ENCODE data around the gene PITPNM1.
"Not testable (repeated sequence)": the region's sequence is repeated elsewhere in the genome, so short reads cannot be mapped to it uniquely, and the experiment has no call there.

The PITPNM1 gene

DNA sequence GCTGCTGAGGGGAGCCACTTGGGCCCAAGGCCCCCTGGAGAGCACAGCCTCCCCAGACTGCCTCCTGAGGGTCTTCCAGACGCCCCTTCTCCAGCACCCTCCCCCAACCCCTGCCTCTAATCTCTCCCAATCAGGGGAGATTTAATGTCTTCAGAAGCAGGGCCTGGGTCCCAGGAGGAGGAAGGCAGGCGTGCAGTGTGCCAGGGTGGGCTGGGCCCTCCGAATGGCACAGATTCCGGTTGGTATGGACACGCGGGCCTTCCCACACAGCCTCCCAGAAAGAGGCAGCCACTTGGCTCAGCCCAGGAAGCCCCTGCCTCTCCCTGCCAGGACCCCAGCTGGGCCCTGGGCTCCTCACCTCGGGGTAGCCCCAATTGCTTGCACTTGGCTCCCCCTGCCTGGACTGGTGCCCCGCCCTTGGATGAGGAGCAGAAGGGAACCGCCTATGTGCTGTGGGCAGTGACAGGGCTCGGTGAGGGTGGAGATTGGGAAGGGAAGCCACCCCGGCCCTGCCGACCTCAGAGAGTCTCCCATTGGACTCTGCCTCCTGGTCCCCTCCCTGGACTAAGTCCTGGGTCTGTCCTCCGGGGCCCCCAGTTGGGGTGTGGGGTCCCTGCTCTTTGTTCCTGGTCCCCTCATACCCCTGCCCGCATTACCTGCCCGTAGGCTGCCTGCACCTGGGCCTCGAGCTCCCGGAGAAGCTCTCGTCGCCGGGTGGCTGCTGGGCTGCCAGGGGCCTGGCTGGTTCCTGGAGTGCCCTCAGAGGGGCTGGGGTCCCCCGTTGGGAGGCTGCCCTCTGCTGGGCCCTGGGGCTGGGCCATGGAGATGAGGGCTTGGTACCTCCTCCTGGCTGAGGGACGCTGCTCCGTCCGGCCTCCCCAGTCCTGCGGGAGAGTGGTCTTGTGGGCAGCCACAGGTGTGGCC is 18.7 kb upstream of the PITPNM1 start:
- DNase-seq (ENCODE audit: low read depth in 2 of 2) = no peak

DNA sequence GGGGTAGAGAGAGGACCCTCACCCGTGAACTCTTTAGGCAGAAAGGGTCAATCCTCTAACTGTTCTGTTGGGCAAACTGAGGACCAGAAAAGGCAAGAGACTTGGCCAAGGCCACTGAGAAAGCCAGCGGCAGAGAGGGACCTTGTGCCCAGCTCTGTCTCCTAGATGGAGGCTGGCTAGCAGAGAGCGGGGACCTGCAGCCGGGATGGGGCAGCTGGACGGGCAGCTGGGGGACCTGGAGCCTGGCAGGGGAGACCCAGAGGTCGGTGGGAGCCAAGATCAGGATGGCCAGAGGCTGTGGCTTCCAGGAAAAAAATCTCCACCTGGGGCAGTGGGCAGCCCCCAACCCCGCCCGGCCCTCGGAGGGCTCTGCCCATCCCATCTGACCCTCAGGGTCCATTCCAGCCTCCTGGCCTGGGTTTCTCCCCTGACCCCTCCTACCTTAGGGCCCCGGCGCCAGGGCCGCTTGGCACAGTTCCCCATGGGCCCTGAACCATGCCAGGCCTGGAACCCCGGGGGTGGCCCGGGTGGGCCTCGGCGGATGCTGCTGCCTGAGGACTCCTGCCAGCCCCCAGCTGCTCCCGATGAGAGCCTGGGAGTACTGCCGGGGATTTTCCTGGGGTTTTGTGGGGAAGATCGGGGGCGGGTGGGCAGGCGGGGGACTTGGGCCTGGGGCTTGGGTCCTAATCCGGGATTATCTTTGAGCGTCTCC is 17.8 kb upstream of the PITPNM1 start, which contains the start of gene CABP2:
TSS of gene CABP2 (minus strand) at position 603 of the 712 bp plus-strand sequence. CDS start at position 483, 120 bp downstream.
- DNase-seq (ENCODE audit: low read depth in 2 of 2) = no peak

DNA sequence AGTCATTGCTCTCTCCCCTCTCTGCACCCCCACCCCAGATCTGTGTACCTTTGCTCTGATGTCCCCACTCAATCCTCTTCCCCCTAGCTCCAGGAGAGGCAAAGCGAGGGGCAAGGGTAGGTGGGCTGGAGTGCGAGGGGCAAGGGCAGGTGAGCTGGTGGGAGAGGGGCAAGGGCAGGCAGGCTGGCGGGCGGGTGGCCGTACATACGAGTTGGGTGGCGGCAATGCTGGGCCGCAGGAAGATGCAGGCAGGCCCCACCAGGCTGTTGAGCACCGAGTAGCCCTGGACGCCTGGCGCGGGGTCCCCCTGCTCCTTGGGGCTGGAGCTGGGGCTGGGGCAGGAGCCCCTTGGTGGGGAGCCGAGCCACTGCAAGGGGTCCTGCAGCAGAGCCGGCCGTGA is 17.2 kb upstream of the PITPNM1 start:
- no peak for DNase-seq (ENCODE audit: low read depth in 2 of 2)

DNA sequence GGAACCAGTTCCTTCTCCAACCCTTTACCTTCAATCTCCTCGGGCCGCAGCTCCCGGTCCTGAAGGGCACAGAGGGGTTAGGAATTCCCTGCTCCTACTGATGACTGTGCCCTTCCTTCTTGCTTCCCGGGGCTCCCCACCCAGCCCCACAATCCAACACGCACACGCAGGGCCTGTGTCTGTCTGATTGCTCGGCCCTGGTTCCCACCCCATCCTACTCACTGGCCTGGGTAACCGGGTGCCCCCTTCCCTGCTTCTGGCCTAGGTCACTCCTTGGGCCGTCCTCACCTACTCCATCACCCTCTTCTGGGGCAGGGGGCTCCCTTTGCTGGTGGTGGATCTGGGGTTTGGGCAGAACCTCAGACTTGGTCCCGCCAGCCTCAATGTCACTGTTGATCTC is 16.8 kb upstream of the PITPNM1 start:
- DNase-seq (ENCODE audit: low read depth in 2 of 2) = no peak

DNA sequence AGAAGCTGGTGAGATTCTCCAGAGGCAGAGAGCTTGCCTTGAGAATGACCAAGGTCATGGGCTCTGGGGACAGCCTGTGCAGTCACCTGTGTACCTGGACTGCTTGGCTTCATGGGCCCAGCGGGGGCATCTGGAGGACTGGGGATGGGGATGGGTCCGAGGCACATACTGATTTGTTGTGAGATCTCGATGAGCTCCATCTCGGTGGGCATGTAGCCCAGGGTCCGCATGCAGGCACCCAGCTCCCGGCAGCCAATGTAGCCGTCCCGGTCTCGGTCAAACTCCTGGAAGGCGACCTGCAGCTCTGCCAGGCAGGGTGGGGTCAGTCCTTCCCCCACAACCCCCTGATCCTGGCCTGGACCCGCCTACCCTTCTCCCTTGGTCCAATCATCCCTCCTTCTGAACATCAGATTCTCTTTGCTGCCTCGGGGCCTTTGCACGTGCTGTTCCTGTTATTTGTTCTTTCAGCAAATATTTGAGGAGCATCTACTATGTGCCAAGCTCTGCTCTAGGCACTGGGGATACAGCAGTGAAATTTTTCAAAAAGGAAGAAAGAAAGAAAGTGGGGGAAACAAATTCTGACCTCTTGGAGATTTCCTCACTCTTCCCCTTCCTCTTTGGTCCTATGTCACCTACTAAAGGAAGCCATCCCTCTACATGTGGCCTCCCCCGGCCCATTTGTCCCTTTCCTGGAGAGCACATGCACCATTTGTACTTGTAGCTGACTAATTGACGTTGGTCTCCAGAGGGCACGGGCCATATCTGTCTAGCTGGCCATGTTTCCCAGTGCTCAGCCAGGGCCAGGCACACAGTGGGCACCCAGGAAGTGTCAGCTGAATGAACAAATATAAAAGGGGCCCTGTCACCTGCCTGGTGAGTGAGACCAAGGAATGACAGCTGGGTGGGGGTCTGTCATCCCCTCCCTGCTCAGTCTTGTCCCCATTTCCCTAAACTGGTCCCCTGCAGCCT is 16.0 kb upstream of the PITPNM1 start:
- DNase-seq (ENCODE audit: low read depth in 2 of 2) = no peak

DNA sequence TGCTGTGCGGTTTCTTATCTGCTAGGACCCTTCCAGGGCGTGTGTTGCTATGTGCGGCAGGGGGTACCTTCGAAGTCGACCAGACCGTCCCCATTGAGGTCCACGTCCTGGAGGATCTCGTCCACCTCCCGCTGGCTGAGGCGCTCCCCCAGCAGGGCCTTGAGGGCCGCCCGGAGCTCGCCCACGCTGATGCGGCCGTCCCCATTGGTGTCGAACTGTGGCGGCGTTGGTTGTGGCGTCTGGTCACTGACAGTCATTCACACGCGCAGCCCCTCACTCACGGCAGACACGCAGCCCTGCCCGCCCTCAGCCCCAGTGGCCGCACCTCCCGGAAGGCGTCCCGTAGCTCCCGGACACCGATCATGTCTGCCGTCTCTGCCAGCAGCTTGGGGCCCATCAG is 14.6 kb upstream of the PITPNM1 start:
- no peak for DNase-seq (ENCODE audit: low read depth in 2 of 2)

DNA sequence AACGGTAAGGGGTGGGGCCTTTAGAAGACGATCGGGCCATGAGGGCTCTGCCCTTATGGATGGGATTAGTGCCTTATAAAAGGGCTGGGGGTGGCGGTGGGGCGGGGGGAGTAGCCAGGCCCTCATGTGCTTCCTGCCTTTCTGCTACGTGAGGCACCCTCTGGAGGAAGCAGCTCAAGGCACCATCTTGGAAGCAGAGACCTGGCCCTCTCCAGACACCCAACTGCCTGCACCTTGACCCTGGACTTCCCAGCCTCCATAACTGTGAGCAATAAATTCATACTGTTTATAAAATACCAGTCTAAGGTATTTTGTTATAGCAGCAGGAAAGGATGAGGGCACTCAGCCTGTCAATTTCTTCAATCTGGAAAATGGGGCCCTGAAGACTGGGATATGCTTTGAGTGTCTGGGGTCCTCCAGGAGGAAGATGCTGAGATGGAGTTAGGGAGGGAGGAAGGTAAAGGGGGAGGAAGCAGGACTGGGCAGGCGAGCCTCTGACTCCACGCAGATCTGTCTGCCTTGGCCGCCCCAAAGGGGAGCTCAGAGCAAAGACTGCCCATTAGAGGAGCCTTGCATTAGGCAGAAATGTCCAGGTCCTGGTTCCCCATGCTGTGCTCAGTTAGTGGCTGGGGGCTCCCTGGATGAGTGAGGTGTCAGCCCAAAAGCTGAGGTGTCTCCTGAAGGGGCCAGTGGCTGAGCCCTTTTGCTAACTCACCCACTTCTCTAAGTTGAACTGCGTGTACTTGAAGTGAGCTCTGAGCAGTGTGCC is 12.8 kb upstream of the PITPNM1 start:
- no peak for DNase-seq (ENCODE audit: low read depth in 2 of 2)

DNA sequence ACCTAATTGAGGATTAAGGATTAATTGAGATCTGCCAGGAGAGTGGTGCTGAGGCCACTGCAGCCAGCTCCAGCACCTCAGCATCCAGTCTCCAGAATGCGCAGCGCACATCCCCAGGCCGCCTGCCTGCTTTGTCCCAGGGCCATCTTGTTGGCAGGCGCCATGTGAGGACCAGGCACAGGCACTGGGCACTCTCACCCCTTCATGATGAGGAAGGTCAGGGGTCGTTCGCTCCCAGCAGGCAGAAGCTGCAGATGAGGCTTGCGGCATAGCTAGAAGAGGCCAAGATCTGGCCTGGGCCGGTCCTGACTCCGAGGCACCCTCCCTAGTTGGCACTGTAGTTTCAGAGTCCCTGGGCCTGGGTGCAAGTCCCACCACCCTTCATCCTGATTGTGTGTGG is 11.6 kb upstream of the PITPNM1 start:
- DNase-seq (ENCODE audit: low read depth in 2 of 2) = no peak

DNA sequence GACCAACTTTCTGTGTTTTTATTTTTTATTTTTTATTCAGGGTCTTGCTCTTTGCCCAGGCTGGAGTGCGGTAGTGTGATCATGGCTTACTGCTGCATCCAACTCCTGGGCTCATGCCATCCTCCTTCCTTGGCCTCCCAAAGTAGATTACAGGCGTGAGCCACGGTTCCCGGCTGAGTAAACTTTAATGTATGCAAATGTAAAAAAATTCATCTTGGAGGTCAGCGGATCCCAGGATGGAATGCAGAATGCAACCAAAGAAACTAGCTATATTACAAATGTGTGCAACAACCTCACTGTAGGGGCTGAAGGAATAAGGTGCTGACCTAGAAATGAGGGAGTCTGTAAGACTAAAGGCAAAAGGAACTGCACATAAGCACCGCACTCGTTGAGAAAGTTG is 9.0 kb upstream of the PITPNM1 start:
- no peak for DNase-seq (ENCODE audit: low read depth in 2 of 2)

DNA sequence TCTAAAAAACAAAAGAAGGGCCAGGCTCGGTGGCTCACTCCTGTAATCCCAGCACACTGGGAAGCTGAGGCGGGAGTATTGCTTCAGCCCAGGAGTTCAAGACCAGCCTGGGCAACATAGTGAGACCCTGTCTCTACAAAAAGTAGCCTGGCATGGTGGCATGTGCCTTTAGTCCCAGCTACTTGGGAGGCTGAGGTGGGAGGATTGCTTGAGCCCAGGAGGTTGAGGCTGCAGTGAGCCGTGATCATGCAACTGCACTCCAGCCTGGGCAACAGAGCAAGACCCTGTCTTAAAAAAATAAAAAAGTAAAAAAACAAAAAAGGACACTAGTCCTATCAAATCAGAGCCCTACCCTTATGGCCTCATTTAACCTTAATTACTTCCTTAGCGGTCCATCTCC is 6.4 kb upstream of the PITPNM1 start:
- DNase-seq (ENCODE audit: low read depth in 2 of 2) = not testable (repeated sequence)

DNA sequence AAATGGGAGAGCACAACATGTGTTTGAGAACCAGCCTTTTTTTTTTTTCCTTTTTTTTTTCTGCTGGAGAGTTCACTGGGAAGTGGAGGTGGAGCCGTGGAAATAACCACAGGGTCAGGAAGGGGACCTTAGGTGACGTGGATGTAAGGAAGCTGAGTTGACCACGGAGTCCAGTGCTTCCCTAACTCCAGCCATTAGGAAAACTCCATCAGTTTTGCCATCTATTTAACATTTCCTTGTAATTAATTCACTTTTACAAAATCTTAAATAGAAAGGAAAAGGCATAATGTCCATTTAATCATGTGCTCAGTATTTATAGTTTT is 4.8 kb upstream of the PITPNM1 start:
- no peak for DNase-seq (ENCODE audit: low read depth in 2 of 2)

DNA sequence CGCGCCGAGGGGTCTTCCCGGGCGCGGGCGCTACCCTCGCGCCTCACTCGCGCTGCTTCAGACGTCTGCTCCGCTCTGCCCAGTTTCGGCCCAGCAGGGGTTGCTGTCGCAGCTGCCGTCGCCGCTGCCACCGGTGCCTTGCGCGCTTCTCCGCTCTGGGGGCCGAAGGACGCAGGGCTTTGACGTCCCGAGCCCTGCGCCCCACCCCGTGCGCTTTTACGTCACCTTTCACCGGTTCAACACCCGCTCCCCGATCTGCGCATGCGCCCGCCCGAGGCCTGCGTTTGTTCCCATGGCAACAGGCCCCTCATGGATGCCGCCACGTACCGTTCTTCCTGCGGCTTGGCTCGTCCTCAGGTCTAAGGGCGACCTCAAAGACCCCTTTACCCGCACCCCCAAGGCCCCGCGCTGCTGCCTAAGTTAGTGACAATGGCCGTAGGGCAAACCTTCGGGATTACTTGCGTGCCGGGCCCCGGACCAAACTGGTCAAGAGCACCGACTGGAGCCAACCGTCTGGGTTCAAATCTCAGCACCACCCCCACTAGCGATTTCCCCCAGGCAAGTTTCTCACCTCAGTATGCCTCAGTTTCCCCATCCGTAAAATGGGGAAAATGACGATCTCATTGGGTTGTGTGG is 3.4 kb upstream of the PITPNM1 start:
- peak; percentile 98 to 99 for DNase-seq (ENCODE audit: low read depth in 2 of 2)

DNA sequence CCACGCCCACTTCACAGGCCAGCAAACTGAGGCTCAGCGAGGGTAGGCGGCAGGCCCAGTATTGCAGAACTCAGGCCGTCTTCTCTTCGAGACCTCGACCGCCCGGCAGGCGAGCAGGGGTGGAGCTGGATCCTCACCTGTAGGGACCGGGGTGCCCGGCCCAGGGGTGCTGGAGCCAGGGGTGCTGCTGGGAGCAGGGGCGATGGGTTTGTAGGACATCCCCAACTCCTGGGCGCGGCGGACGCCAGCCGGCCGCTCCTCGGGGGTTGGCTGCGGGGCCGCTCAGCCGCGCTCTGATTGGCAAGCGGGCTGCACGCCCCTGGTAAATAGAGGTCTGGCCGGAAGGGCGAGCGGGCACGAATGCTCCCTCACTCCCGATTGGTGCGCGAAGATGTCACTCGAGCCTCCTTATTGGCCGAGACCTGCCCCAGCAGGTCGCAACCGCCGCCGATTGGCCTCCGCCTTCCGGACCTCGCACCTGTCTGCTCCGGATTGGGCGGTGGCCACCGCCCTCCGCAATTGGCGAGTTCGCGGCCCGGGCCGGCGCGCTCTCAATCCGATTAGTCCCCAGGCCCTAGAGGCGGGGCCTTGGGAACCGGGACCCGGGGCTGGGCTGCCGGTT is 2.8 kb upstream of the PITPNM1 start, which contains the start of gene CDK2AP2:
TSS of gene CDK2AP2 (minus strand) at position 299 of the 622 bp plus-strand sequence. CDS start at position 219, 80 bp downstream.
- peak; percentile 99 for DNase-seq (ENCODE audit: low read depth in 2 of 2)

DNA sequence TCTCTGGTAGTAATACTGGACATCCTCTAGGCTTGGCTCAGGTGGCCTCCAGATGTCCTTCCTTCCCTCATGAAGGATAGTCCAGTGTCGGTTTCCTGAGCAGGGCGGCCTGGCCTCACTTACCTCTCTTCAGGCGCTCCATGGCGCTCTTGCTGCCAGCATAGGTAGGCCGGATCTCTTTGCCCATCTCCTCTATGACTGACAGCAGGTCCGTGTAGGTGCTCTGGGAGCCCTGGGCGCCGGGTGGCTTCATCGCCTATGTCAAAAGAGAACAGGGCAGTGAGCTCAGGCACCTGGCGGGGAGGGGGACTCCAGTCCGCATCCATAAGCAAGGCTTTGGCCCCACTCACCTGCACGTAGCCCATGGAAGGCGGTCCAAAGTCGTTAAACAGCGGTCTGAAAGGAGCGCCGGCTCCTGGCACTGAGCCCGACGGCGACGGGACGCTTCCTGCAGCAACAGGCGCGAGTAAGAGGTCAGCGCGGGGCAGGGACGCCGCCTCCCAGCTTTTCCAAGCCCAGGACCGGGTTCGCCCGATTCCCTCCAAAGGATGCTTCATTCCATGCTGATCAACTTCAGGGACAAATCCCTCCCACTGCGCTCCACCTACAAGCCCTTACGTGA is 2.2 kb upstream of the PITPNM1 start:
- no peak for DNase-seq (ENCODE audit: low read depth in 2 of 2)

DNA sequence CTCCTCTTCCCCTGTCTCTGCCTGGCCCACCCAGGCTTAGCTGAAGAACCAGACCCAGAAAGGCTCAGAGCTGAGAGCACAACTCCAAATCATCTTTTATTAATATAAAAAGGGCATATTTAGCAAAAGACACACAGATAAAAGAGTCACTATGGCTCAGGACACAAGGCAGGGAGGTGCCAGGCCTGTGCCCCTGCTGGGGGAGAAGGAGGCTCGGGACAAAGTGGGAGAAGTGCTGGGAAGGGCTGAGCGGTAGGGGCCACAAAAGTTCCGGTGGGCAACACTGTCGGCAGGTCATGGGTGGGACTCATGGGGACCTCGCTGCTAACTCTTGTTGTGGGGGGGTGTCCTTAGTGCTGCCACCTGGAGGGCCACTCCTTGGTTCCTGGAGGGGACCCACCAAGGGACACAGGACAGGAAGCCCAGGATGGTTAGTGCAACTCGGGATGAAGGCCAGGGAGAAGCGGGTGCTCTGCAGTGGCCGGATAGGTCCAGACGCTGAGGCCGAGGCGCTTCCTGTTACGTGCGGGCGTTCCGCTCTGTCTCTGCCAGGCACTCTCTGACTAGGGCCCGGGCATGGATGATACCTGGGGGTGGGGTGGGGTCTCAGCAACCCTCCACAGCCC is 1.4 kb upstream of the PITPNM1 start:
- no peak for DNase-seq (ENCODE audit: low read depth in 2 of 2)

DNA sequence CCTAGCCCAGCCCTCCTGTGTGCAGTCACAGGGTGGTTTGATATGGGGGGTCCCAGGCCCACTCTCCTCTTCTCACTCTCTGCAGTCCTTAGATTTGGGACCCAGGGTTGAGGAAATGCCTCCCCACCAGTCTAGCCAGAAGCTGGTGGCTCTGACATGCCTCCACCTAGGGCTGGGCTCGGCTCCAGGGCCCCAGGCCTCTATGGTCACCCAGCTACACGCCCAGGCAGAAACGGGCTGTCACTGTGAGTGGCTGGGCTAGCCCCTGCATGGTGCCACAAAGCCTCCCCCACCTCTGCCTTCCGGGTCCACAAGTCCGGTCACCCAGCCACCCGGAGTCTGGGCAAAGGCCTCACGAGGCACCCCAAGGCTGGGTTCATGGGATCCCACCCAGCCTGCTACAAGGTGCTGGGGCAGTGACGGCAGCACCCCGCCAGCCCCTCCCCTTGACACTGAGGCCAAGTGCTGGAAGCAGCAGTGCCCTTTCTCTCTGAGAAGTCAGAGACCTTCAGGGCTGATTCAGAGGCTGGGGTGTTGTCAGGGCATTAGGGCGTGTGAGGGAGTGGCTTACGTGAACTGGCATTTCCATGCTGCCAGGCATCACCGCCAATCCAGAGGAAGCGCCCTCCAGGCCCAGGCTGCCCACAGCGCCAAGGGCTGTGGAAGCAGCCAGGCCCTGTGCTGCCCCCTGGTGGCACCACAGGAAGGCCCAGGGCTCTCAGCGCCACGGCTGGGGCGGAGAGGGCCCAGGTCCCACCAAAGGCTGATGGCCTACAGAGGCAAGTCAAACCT is 638 bp upstream of the PITPNM1 start:
- DNase-seq (ENCODE audit: low read depth in 2 of 2) = peak; percentile 93 to 95

DNA sequence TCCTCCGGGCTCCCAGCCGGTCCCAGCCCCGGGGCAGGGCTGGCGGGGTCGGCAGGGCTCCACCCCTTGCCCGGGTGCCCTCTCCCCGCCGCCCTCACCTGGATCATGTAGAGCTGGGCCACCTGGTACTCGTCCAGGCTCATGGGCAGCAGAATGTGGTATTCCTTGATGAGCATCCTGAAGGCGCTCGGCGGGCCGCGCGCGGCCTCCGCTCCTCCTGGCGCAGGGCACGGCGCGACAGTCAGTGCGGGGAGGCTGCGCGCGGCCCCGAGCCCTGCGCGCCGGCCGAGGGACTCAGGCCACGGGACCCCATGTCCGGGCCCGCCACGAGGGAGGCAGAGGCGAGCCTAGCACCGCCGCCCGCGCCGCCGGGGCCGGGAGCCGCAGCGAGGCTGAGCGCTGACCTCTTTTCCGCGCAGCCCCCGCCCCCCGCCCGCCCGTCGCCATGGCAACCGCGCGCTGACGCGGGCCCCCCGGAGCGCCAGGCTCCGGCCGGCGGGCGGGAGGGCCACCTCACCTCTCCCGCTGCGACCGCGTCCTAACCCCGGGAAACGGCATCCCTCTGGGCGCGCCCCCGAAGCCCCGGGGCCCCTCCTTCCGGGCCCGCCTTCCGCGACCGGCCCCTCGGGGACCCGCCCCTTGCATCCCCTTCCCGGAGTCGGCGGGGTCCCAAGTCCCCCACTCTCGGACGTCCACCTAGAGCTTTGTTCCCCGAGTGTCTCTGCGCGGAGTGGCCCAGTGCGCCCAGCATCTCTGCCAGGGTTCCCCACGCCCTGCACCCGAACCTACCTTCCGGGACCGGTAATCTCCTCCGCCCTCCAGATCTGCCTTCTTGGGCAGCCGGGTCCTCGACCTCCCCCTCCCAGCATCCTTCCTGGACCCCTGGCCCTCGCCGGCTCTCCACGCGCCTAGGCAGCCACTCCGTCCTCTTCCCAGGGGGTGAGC is 886 bp downstream of the PITPNM1 start:
- no peak for DNase-seq (ENCODE audit: low read depth in 2 of 2)
